ENCODE data around the gene EHD4.

EHD4 gene

GRCh38 chr15:41882689-41883483, 89.5 kb downstream of the EHD4 start:
- TF ChIP-seq, protein P1, sequence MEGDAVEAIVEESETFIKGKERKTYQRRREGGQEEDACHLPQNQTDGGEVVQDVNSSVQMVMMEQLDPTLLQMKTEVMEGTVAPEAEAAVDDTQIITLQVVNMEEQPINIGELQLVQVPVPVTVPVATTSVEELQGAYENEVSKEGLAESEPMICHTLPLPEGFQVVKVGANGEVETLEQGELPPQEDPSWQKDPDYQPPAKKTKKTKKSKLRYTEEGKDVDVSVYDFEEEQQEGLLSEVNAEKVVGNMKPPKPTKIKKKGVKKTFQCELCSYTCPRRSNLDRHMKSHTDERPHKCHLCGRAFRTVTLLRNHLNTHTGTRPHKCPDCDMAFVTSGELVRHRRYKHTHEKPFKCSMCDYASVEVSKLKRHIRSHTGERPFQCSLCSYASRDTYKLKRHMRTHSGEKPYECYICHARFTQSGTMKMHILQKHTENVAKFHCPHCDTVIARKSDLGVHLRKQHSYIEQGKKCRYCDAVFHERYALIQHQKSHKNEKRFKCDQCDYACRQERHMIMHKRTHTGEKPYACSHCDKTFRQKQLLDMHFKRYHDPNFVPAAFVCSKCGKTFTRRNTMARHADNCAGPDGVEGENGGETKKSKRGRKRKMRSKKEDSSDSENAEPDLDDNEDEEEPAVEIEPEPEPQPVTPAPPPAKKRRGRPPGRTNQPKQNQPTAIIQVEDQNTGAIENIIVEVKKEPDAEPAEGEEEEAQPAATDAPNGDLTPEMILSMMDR (IDR thresholded peaks at IDR 0.05; ENCODE audit: low read length, missing control alignments) = no peak
- DNase-seq (ENCODE audit: low read depth) = no peak
- no peak overlapping the region for H3K4me3 ChIP-seq (replicated peaks; ENCODE audit: low read depth, low read length)

DNA sequence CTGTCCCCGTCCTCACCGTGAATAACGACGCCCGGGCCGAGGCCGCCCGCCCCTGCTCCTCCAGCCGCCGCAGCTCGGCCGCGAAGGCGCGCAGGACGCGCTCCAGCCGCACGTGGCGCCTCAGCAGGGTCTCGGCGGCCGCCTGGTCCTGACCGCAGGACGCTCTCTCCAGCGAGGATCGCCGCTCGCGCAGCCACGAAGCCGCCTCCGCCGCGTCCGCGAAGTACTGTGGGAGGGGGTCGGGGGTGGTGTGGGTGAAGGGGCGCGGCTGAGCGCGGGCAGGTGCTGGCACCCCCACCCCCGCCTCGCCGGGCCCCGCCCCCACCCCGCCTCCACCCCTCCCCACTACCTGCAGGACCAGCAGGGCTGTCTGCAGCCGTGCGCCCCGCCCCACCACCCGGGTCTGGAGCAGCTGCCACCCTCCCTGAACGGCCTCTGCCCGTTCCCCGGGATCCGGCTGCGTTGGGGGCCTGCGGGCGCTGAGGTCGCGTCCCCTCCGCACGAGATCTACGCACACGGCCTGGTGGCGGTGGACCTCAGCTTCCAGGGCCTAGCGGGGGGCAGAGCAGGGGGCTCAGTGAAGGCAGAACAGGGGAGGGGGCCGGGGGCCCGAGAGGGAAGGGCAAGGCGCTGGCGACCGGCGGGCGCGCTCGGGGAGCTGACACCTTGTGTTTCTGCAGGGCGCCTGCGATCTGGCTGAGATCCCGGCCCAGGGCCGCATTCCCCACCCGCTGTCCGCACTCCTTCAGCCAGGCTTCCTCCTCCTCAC, 90.3 kb downstream of the EHD4 start:
- TF ChIP-seq, protein P1 (IDR thresholded peaks at IDR 0.05; ENCODE audit: low read length, missing control alignments) = no peak
- no peak overlapping the region for H3K4me3 ChIP-seq (replicated peaks; ENCODE audit: low read depth, low read length)
- DNase-seq (ENCODE audit: low read depth) = peak; percentile 15

GRCh38 chr15:41881550-41881919, 90.8 kb downstream of the EHD4 start:
- TF ChIP-seq, protein P1 (IDR thresholded peaks at IDR 0.05; ENCODE audit: low read length, missing control alignments) = no peak
- H3K4me3 ChIP-seq (replicated peaks; ENCODE audit: low read depth, low read length) = no peak overlapping the region
- no peak for DNase-seq (ENCODE audit: low read depth)

GRCh38 chr15:41881086-41881485, 91.3 kb downstream of the EHD4 start:
- no peak for DNase-seq (ENCODE audit: low read depth)
- H3K4me3 ChIP-seq (replicated peaks; ENCODE audit: low read depth, low read length) = no peak overlapping the region
- TF ChIP-seq, protein P1 (IDR thresholded peaks at IDR 0.05; ENCODE audit: low read length, missing control alignments) = no peak

GRCh38 chr15:41880156-41880877, 92.0 kb downstream of the EHD4 start:
- no peak overlapping the region for H3K4me3 ChIP-seq (replicated peaks; ENCODE audit: low read depth, low read length)
- TF ChIP-seq, protein P1 (IDR thresholded peaks at IDR 0.05; ENCODE audit: low read length, missing control alignments) = no peak
- no peak for DNase-seq (ENCODE audit: low read depth)

GRCh38 chr15:41879321-41879845, 93.0 kb downstream of the EHD4 start:
- no peak overlapping the region for H3K4me3 ChIP-seq (replicated peaks; ENCODE audit: low read depth, low read length)
- no peak for DNase-seq (ENCODE audit: low read depth)
- TF ChIP-seq, protein P1 (IDR thresholded peaks at IDR 0.05; ENCODE audit: low read length, missing control alignments) = no peak

All from fibroblast of pulmonary artery (primary cell).